Mucosa of rectum (tissue), 2 donors: Measurements from ENCODE around the gene SYNPO2.
"Not testable (repeated sequence)": the region's sequence is repeated elsewhere in the genome, so short reads cannot be mapped to it uniquely, and the experiment has no call there.

Source experiments
- H3K27ac ChIP-seq, 2 donors: one replicate each; pipeline ENCODE4 v1.7.0; 2013; ENCODE audit warnings: inconsistent platforms in 2 of 2, low read depth in 2 of 2, low read length in 2 of 2
- H3K27me3 ChIP-seq, 2 donors: one replicate each; pipeline ENCODE4 v1.7.0; 2013; ENCODE audit warnings: low read length in 2 of 2; ENCODE audit not compliant: control insufficient read depth in 2 of 2, insufficient read depth in 2 of 2
- H3K36me3 ChIP-seq, 2 donors: one replicate each; pipeline ENCODE4 v1.7.0; 2013; ENCODE audit warnings: low read length in 2 of 2; ENCODE audit not compliant: control insufficient read depth in 2 of 2, insufficient read depth in 2 of 2
- H3K4me1 ChIP-seq, 2 donors: one replicate each; pipeline ENCODE4 v1.7.0; 2013; ENCODE audit warnings: low read length in 2 of 2, mild to moderate bottlenecking in 1 of 2; ENCODE audit not compliant: control insufficient read depth in 2 of 2, insufficient read depth in 2 of 2
- H3K4me3 ChIP-seq, 2 donors: one replicate each; pipeline ENCODE4 v1.7.0; 2013; ENCODE audit warnings: low read length in 2 of 2
- H3K9ac ChIP-seq, 2 donors: one replicate each; pipeline ENCODE4 v1.7.0; 2013; ENCODE audit warnings: low read length in 2 of 2, low read depth in 1 of 2, mild to moderate bottlenecking in 1 of 2
- H3K9me3 ChIP-seq, 2 donors: one replicate each; pipeline ENCODE4 v1.7.0; 2013; ENCODE audit warnings: low read length in 2 of 2; ENCODE audit not compliant: control insufficient read depth in 2 of 2
- donor health status: healthy.
- donor health status: Normal muscosa, but diverticular disease.

Gene SYNPO2

DNA sequence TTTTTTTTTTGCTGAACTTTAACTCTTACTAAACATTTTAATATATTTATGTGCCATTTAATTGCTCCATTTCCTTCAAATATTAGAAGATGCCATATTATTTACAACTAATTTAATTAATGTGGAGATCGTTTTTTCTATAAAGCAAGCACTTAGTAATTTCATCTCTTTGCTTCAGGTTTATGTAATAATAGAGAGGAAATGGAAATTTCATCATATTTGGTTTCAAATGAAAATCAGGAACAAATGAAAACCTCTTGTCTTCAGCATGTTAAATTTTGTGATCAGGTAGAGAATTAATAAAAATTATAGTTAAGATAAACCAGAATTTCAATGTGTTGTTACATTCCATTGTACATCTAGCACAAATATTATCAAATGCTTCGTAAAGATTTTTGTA is 120.1 kb downstream of the SYNPO2 start:
- Histone ChIP-seq H3K27me3 (no peaks in the 10 kb centered on the region), H3K9me3 (no peaks in the 10 kb centered on the region), H3K27ac (no peak overlapping the region), H3K4me1 (no peaks in the 10 kb centered on the region), H3K4me3 (no peak overlapping the region), H3K36me3 (no peaks in the 10 kb centered on the region), H3K9ac (no peak overlapping the region)

DNA sequence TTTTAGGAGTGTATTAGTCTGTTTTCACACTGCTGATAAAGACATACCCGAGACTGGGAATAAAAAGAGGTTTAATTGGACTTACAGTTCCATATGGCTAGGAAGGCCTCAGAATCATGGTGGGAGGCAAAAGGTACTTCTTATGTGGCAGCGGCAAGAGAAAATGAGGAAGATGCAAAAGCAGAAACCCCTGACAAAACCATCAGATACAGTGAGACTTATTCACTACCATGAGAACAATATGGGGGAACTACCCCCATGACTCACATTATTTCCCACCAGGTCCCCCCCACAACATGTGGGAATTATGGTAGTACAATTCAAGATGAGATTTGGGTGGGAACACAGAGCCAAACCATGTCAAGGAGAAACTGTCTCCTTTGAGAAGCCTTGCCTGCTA is 121.6 kb downstream of the SYNPO2 start:
- H3K9me3 ChIP-seq, H3K36me3 ChIP-seq, H3K4me3 ChIP-seq, H3K4me1 ChIP-seq, H3K27me3 ChIP-seq, H3K9ac ChIP-seq: not testable (repeated sequence)
- H3K27ac ChIP-seq: peak overlapping the region in 1 of 2 donors; percentile 9

DNA sequence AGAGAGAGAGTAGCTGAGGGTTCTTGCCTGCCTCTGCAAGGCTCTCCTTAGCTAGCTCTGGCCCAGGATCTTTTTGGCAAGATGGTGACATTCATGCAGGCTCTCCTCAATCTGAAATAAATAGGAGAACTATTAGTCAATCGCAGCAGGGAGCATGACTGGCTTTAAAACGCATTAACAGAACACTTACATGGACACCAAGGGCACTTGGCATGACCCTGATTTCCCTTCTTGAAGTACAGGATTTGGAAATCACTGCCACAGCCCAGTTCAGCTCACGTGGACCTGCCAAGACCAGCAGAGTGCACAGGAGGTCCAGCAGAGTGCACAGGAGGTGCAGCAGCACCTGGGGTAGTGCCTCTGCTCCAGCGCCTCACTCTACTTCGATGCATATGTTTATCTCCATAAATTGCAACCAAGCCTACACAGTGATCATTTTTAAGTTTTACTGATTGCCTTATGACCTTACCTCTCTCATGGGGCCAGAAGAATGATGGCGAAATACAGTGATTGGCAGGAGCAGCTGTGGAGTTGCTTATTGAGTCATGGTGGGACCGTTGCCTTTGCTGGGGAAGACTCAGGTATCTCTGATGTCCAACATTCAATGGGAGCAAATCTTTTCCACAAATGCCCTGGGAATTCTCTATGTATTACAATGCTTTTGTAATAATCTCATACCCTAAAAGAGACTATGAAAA is 122.4 kb downstream of the SYNPO2 start:
- H3K4me3 ChIP-seq: no peak overlapping the region
- peak overlapping the region in 1 of 2 donors; percentile 13 for H3K27ac ChIP-seq
- H3K36me3 ChIP-seq: no peaks in the 10 kb centered on the region
- H3K9ac ChIP-seq: no peak overlapping the region
- H3K27me3 ChIP-seq: no peaks in the 10 kb centered on the region
- H3K9me3 ChIP-seq: no peaks in the 10 kb centered on the region
- H3K4me1 ChIP-seq: no peaks in the 10 kb centered on the region

DNA sequence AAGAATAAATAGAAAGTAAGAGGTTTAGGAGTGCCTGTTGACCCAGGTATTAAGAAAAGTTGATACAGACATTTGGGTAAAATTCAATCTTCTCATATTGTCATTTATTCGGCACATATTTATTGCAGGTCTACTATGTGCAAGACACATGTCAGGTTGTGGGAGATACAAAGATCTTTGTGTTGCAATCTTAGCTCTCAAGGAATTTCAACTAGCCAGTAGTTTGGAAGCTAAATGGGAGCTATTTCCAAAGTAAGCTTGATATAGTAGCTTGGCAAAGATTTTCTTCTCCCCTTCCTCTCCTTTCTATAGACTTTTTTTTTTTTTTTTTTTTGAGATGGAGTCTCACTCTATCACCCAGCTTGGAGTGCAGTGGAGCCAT is 122.9 kb downstream of the SYNPO2 start:
- Histone ChIP-seq H3K27ac (no peak overlapping the region), H3K4me1 (no peaks in the 10 kb centered on the region), H3K9ac (no peak overlapping the region), H3K36me3 (no peaks in the 10 kb centered on the region), H3K27me3 (no peaks in the 10 kb centered on the region), H3K9me3 (no peaks in the 10 kb centered on the region), H3K4me3 (no peak overlapping the region)

DNA sequence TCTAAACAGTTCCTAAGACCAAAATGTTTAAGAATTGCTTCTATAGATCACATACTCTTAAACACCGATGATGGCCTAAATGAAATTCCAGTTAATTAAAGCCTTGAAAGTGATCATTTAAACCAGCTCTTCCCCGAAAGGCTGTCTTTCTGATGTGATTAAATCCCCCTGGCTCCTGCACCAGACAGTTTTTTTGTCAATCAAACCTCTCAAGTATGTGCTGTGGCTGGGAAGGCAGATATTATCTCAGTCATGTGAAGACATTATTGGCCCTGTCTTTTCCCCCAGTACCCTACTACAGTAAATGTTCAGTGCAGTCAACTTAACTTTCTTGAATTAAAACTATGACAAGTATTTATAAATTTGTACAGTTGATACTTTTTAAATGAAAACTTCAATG is 126.0 kb downstream of the SYNPO2 start:
- Histone ChIP-seq H3K27me3 (no peaks in the 10 kb centered on the region), H3K4me3 (no peak overlapping the region), H3K9me3 (no peaks in the 10 kb centered on the region), H3K36me3 (no peaks in the 10 kb centered on the region), H3K4me1 (no peaks in the 10 kb centered on the region), H3K27ac (no peak overlapping the region), H3K9ac (no peak overlapping the region)

DNA sequence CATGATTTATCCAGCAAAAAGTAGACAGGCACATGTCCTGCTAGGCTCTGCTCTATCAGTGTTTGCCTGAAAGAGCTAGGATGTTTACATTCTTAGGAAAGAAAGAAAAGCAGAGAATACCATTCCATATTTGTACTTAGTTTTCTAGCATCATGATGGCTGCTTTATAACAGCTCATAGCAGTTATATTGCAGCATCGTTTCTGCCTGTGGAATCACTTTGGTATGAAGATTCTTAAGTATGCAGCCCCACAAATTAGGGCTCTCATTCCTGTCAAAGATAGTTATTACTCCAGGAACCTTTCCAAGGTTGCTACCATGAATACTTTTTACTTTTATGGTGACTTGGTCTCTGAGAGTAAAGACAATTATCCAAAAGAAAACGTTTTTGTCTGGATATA is 128.0 kb downstream of the SYNPO2 start:
- no peak overlapping the region for H3K9ac ChIP-seq
- H3K36me3 ChIP-seq: no peaks in the 10 kb centered on the region
- H3K9me3 ChIP-seq: no peaks in the 10 kb centered on the region
- no peaks in the 10 kb centered on the region for H3K27me3 ChIP-seq
- H3K27ac ChIP-seq: peak overlapping the region; percentile 39 to 63
- H3K4me1 ChIP-seq: no peaks in the 10 kb centered on the region
- no peak overlapping the region for H3K4me3 ChIP-seq

DNA sequence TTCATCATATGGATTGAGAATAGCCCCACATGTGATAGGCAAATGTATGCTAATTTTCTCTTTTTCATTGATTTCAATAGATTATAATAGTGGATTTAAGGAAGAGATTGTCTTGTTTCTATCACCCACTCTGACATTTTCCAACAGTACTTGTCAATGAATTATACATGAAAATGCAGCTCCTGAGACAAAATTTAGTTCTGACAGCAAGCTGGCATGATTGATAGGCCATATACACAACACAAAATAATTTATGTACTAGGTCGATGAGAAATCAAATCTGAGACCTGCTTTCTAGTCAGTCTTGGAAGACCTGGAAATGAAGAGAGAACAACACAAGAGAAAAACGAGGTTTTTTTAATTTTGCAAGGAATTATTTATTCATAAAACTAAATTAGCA is 129.0 kb downstream of the SYNPO2 start:
- H3K4me1 ChIP-seq: no peaks in the 10 kb centered on the region
- no peaks in the 10 kb centered on the region for H3K9me3 ChIP-seq
- H3K9ac ChIP-seq: no peak overlapping the region
- no peaks in the 10 kb centered on the region for H3K27me3 ChIP-seq
- no peaks in the 10 kb centered on the region for H3K36me3 ChIP-seq
- peak overlapping the region in 1 of 2 donors; percentile 63 for H3K27ac ChIP-seq
- H3K4me3 ChIP-seq: no peak overlapping the region

DNA sequence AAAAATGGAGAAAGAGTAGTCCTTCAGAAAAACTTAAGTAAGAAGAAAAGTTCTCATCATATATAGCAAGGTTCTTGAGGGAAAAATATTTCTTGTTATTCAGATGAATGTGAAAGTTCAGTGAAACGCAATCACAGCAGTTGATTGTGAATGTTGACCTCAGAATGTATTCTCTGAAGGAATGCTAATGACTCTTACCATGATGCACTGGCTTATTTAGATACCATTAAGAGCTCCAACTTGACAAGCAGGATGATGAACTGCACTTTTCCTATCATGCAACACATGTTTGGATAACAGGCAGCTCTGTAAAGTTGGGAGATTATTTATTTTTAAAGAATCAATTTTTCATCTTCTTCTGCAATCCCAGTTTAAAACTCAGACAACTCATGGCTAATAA is 131.5 kb downstream of the SYNPO2 start:
- Histone ChIP-seq H3K4me1 (peaks cover 0 to under 1% of the 10 kb centered on the region in 2 donors), H3K9ac (no peak overlapping the region), H3K36me3 (no peaks in the 10 kb centered on the region), H3K27me3 (no peaks in the 10 kb centered on the region), H3K4me3 (no peak overlapping the region), H3K9me3 (no peaks in the 10 kb centered on the region), H3K27ac (no peak overlapping the region)

DNA sequence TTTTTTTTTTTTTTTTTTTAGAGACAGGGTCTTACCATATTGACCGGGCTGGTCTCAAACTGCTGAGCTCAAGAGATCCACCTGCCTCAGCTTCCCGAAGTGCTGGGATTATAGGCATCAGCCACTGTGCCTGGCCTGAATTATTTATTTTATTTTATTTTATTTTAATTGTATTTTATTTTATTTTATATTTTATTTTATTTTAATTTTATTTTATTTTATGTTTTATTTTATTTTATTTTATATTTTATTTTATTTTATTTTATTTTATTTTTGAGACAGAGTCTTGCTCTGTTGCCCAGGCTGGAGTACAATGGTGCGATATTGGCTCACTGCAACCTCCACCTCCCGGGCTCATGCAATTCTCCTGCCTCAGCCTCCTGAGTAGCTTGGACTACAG is 133.9 kb downstream of the SYNPO2 start:
- H3K27me3 ChIP-seq, H3K36me3 ChIP-seq, H3K4me1 ChIP-seq, H3K27ac ChIP-seq, H3K9me3 ChIP-seq, H3K9ac ChIP-seq, H3K4me3 ChIP-seq: not testable (repeated sequence)

DNA sequence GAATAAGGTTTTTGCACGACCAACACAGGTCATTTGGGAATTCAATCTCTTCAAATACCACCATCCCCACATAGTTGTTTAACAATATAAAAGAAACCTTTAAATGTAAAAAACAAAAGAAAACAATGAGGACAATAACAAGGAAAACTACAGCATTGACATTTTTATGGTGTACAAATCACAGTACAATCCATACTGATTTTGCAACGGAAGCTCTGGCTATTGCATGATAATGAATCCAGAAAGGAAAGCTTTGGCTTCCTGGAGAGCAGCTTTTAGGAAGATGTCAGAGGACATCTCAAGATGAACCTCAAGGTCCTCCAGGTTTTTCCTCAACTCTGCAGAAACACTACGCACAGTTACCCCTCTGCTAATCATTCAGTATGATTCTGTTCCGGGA is 135.4 kb downstream of the SYNPO2 start:
- no peak overlapping the region for H3K27ac ChIP-seq
- H3K4me1 ChIP-seq: peaks cover 3 to 4% of the 10 kb centered on the region in 2 donors
- H3K9me3 ChIP-seq: no peaks in the 10 kb centered on the region
- H3K4me3 ChIP-seq: no peak overlapping the region
- no peak overlapping the region for H3K9ac ChIP-seq
- H3K36me3 ChIP-seq: no peaks in the 10 kb centered on the region
- H3K27me3 ChIP-seq: no peaks in the 10 kb centered on the region

DNA sequence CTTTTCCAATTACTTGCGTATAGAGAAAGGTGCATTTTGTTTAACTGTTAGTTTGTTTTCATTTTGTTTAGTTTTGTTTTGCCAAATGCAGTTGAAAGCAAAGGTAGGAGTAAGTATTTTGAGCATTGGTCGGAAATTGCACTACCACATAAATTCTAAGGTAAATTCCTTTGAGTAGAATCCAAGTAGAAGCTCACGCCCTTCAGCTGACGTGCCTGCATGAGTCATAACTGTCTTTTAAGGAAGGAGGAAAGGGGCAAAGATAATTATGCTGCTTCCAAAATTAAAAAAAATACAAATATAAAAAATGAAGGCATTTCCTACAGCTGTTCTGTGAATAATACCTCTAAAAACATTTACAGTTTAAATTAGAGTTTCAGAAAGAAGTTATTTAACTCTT is 136.8 kb downstream of the SYNPO2 start:
- no peaks in the 10 kb centered on the region for H3K27me3 ChIP-seq
- H3K36me3 ChIP-seq: peaks cover 0 to 2% of the 10 kb centered on the region in 2 donors
- no peaks in the 10 kb centered on the region for H3K9me3 ChIP-seq
- peaks cover 3 to 4% of the 10 kb centered on the region in 2 donors for H3K4me1 ChIP-seq
- H3K27ac ChIP-seq: peak overlapping the region; percentile 77 to 78
- no peak overlapping the region for H3K4me3 ChIP-seq
- peak overlapping the region in 1 of 2 donors; percentile 27 for H3K9ac ChIP-seq
